NCI-H460 (cell line): Measurements from ENCODE around the gene BCKDHB. TPM values are rescaled to one million over a fixed set of nuclear protein-coding genes. Genes with fewer than 3 reads are reported as not detected.
A peak's percentile ranks its signal among the peaks of the same experiment; 100 is the strongest.

ENCODE experiments used
- DNase-seq: peaks from one replicate; pipeline ENCODE4 v3.0.0-alpha.2; 2016; ENCODE audit warnings: low read depth; ENCODE audit errors: extremely low read depth
- total RNA-seq: library from RNA; depleted of rRNA; stranded (reverse); fragments of >200 nt; shearing (Covaris generic); gene quantifications from 2 replicates; pipeline ENCODE4 v1.2.3, GENCODE V29; 2014

Gene BCKDHB
- total RNA-seq, 1 experiment from 2014 or later: 13.9 TPM

GRCh38 chr6:80145921-80146320 is 39.5 kb downstream of the BCKDHB start:
- DNase-seq: no peak

- no peak for DNase-seq
These were observed 41.7 kb downstream of the BCKDHB start for GRCh38 chr6:80148220-80148619.

- no peak for DNase-seq
These were observed 45.2 kb downstream of the BCKDHB start for GRCh38 chr6:80151635-80152034.

DNA sequence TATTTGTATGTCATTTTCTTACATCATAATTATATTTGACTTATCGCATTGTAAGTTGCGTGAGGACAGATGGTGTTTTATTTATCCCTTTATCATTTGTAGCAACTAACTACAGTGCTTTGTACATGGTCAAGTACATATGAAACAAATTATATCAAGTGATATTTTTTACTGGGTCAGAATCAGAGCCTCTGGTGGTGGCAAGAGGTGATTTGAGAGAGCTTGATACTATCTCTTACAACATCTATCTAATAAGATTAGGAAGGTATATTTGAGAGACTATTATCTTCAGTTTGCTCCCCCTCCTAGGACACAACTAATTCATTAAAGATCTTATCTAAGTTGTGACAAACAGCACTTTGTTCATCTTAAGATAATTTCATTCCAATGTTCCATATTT is 47.7 kb downstream of the BCKDHB start:
- no peak for DNase-seq

GRCh38 chr6:80156221-80156620 is 49.8 kb downstream of the BCKDHB start:
- no peak for DNase-seq

DNA sequence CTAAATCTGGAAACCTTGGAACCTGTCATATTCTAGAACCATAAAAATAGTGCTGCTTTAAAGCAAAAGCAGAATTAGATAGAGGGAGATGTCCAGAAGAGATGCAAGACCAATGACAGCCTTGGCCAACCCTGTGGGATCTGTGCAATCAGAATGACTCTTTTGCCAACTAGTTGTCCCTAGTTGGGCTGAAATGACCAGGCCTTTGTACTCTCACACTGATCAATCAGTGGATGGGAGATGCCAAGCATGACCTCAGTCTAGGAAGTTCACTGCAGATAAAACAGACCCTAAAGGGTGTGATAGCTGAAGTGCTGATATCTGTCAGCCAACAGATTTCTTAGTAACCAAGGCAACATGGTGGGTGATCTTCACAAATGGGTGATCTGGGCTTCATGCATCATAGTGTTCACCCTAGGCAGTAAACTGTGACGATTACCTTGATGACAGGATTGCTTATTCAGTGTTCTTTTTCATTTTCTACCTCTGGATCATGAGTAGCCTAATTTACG is 52.1 kb downstream of the BCKDHB start:
- DNase-seq: no peak

DNA sequence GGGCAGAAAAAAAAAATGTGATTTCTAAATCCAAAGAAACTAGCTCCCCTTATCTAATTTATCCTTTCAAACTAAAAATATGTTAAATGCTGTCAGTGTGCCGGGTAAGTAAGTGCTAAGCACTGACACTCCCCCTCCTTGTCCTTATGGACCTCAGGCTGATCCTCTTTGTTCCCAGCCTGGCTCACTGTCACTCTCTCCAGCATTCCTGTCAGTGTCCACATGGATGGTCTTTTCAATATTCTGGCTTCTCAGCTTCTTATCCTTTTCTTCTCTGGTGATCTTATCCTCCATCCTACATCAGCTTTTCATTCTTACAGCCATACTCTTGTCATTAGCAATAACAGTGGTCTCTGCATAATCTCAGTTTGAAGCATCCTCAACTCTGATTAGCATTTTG is 55.0 kb downstream of the BCKDHB start:
- DNase-seq: no peak

- DNase-seq: peak; percentile 54
These were observed 57.3 kb downstream of the BCKDHB start for GRCh38 chr6:80163754-80164187.

DNA sequence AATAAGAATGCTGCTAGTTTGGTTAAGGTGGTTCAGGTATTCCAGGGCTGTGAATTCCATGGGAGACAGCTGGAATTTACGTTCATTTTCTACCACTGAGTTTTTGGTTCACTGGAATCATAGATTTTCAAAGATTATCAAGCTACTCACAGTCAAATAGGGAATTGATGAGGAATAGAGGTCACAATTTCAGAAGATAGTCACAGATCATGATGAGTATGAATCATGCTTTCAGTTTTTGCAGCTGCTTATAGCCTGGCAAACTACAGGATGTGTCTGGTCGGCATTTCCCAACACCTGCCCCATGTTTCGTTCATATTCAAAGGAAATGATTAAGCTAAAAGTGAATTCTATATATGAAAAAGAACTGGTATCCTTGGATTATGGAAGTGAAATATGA is 58.7 kb downstream of the BCKDHB start:
- DNase-seq: no peak

DNA sequence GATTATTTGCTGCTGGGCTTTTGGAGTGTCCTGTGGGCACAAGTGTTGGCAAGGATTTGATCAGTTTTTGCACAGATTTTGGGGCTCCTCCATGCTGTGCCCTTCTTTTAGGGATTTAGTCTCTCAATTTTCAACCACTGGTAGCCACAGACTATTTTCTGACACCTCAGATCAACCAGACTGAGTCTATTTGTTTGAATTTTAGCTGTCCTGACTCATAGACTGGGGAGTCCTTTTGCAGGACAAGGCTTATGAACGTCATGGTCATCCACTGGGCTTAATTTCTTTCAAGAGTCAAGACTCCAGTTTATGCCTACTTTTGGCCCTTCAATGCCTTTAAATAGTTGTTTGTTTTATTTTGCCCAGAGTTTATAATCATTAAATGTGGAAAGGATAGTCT is 59.3 kb downstream of the BCKDHB start:
- no peak for DNase-seq

- no peak for DNase-seq
These were observed 64.0 kb downstream of the BCKDHB start for GRCh38 chr6:80170433-80170832.

- DNase-seq: no peak
These were observed 66.9 kb downstream of the BCKDHB start for GRCh38 chr6:80173411-80173810.

GRCh38 chr6:80174900-80175572 is 68.6 kb downstream of the BCKDHB start:
- no peak for DNase-seq

GRCh38 chr6:80179695-80180094 is 73.2 kb downstream of the BCKDHB start:
- DNase-seq: no peak

DNA sequence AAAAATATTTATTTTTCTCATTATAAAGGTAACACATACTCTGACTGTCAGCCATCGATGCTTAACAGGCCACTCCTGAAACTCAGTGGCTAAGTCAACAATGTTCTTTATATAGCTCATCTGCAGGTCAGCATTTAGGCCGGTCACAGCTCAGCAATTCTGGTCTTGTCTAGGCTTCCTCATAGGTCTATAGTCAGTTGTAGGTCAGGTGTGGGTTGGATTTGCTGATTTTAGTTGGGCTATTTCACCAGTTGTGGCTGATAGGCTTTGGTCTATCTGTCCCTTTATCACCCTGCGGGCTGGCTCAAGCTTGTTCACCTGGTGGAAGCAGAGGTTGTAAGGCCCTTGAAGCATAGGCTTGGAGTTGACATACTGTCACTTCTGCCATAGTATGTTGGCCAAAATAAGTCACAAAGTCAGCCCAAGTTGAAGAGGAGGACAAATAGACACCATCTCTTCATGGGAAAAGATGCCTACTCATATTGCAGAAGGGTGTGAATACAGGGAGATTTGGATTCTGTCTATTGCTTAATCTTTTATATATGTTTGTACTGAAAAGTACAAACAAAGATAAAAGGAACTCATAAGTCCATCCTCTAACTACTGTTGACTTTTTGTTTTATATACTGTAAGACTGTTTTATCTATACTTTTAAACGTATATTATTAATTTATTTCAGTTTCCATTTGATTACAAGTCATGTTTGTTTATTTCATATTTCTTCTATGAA is 75.0 kb downstream of the BCKDHB start:
- DNase-seq: no peak

- DNase-seq: no peak
These were observed 75.8 kb downstream of the BCKDHB start for GRCh38 chr6:80182308-80182707.

- DNase-seq: no peak
These were observed 76.7 kb downstream of the BCKDHB start for GRCh38 chr6:80183019-80183795.

DNA sequence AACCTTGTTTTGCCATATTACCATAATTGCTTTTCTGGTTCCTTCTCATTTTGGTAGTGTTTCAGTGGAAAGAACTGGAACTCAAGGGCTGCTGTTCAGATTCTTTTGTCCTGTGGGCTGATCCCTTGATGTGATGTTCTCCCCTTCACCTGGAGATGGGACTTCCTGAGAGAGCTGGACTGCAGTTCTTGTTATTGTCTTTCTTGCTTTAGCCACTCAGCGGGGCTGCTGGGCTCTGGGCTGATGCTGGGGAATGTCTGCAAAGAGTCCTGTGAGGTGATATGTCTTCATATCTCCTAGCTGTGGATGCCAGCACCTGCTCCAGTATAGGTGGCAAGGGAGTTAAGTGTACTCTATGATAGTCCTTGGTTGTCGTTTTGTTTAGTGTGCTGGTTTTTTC is 79.0 kb downstream of the BCKDHB start:
- DNase-seq: no peak

DNA sequence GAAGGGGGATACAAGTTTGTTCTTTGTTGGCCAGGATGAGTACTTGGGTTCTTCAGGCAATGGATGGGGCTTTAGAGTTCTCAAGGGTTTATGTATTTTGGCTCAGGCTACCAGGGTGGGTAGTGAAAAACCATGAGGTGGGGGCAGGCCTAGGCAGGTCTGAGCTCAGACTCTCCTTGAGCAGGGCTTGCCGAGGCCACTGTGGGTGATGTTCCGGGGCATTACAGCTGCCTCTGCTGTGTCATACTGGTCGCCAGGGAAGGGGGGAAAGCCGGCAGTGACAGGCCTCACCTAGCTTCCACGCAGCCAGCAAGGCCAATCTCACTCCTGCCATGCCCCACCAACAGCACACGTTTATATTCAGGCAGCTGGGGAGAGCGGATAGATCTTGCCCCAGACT is 79.6 kb downstream of the BCKDHB start:
- DNase-seq: no peak

DNA sequence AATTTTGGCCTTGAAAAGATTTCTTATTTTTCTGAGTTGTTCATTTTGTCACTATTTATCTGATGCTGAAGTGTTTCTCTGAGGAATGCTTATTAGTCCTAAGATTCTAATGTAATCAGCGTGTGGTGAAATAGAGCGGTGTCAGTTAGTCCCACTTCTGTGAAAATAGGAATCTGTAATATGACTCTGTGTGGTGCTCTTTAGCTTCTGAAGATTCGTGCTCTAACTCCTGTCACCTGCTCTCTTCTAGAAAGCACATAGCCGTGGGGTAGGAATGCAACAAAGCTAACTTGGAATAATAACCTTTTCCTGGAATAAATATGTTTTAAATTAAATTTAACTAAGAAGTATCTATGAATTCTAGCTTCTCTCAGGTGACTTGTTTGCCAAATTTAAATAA is 90.4 kb downstream of the BCKDHB start:
- DNase-seq: no peak

- DNase-seq: no peak
These were observed 91.0 kb downstream of the BCKDHB start for GRCh38 chr6:80197474-80197873.
